PFSK-1 (cell line): ENCODE measurements around the gene RICTOR.

Source experiments
- POLR2AphosphoS5 ChIP-seq: IDR thresholded peaks from 2 replicates; pipeline ENCODE4 v1.6.1; 2012; ENCODE audit warnings: low read depth, mild to moderate bottlenecking, control low read depth, low read length, moderate library complexity
- SIN3A ChIP-seq: IDR thresholded peaks from 2 replicates; pipeline ENCODE4 v1.6.1; 2012; ENCODE audit warnings: mild to moderate bottlenecking, low read length, moderate library complexity, borderline replicate concordance; ENCODE audit not compliant: insufficient read depth
- TAF1 ChIP-seq: IDR thresholded peaks from 2 replicates; pipeline ENCODE4 v1.6.1; 2012; ENCODE audit warnings: low read length, control low read depth, borderline replicate concordance; ENCODE audit not compliant: insufficient read depth

- TF ChIP-seq POLR2AphosphoS5 (no peak), SIN3A (no peak), TAF1 (no peak)
Measured at GRCh38 chr5:39121922-39122321, 47.7 kb upstream of the RICTOR start.
